ENCODE data around the gene ITGB3.

The ITGB3 gene

DNA sequence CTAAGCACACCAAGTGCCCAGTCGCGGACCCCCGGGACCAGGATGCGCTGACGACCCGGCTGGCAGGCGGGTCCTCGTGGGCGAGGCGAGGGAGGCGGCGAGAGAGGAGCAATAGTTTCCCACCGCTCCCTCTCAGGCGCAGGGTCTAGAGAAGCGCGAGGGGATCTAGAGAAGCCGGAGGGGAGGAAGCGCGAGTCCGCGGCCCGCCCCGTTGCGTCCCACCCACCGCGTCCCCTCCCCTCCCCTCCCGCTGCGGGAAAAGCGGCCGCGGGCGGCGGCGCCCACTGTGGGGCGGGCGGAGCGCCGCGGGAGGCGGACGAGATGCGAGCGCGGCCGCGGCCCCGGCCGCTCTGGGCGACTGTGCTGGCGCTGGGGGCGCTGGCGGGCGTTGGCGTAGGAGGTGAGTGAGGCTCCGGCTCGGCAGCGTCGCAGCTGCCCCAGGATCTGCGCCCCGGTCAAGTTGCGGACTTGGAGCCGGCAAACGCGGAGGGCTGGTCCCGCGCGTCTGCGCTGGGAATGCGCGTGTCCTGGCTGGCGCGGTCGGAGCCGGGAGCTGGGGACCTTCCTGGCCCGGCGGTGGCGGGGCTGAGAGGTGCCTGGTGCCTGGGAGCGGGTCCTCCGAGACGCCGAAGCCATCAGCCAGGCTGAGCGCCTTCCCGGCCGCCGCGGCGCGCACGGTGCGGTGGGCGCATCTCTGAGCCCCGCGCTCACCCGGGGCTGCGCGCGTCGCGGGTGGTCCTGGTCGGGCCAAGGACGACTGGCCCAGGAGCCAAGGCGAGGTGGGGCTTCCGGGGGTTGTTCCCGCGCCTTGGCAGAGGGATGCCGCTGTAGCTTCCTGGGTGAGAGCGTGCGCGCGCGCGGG, at the start of gene ITGB3:
TSS of gene ITGB3 (plus strand) at position 287 of the 862 bp plus-strand sequence. CDS start at position 322, 35 bp downstream.
- peak; percentile 71 for DNase-seq (ENCODE audit: low read depth)
- TF ChIP-seq, protein P1, sequence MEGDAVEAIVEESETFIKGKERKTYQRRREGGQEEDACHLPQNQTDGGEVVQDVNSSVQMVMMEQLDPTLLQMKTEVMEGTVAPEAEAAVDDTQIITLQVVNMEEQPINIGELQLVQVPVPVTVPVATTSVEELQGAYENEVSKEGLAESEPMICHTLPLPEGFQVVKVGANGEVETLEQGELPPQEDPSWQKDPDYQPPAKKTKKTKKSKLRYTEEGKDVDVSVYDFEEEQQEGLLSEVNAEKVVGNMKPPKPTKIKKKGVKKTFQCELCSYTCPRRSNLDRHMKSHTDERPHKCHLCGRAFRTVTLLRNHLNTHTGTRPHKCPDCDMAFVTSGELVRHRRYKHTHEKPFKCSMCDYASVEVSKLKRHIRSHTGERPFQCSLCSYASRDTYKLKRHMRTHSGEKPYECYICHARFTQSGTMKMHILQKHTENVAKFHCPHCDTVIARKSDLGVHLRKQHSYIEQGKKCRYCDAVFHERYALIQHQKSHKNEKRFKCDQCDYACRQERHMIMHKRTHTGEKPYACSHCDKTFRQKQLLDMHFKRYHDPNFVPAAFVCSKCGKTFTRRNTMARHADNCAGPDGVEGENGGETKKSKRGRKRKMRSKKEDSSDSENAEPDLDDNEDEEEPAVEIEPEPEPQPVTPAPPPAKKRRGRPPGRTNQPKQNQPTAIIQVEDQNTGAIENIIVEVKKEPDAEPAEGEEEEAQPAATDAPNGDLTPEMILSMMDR (conservative IDR thresholded peaks at IDR 0.05; ENCODE audit: control insufficient read depth, insufficient read depth, low read depth, low read length), result peak; percentile 14
- peak within 1 kb of the TSS; percentile 53 for H3K4me3 ChIP-seq (ENCODE audit: control insufficient read depth, low read depth, low read length)

DNA sequence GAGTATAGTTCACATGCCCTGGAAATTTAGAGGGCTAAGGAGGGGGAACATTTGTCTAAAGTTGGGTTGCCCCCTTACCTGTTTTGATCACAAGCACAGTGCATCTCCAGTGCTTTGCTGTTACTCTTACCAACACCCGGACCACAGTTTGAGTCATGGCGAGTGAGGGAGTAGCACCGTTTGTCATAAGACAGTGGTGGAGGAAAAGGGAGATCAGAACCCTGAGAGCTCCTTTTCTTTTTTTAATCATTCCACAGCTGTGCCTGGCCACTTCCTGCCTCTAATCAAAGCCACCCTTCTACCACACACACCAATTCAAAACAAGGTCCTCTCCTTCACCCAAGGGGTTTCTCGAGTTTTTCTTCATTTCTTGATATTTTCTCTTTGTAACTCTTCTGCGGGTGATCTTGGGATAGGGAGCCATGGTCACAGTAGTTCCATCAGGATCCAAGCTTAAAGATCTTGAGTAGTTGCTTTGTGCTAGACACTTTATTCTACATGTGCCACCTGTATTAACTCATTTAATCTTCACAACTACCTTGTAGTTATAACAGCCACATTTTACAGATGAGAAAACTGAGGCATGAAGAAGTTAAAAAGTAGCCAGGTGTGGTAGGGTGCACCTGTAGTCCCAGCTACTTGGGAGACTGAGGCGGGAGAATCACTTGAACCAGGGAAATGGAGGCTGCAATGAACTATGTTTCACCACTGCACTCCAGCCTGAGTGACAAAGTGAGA, 49.5 kb upstream of the ITGB3 start:
- no peak overlapping the region for H3K4me3 ChIP-seq (ENCODE audit: control insufficient read depth, low read depth, low read length)
- peak; percentile 73 for DNase-seq (ENCODE audit: low read depth)
- TF ChIP-seq, protein P1 (conservative IDR thresholded peaks at IDR 0.05; ENCODE audit: control insufficient read depth, insufficient read depth, low read depth, low read length), result no peak

DNA sequence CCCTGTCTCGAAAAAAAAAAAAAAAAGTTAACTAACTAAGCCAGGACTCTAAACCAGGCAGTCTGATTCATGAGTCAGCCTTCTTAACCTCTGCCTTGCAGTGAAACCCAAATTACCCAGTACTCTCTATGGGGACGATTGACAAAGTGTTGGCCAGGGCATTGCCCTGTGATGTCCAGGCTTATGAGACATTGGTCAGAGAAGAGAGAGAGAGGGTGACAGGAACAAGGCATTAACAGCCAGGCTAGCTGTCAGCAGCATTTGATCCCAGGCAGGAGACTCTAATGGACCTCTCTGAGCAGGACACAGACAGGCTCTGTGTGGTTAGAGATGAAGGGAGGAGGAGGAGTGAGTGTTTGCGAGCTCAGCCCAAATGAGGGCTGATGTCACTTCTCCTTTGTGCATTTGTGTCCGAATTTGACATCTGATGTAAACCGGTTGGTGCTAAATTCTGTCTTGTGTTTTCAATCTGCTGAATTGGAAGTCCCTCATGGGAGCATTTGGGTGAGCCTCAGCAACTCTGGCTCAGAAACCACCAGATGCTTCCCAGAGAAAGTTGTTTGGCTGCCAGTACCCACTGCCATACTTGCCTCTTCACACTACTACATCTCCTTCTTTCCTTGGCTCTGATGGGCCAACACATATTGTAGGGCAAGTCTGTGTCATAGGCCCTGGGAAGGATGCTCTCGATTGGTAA, 48.8 kb upstream of the ITGB3 start:
- H3K4me3 ChIP-seq (ENCODE audit: control insufficient read depth, low read depth, low read length), result no peak overlapping the region
- peak; percentile 75 for DNase-seq (ENCODE audit: low read depth)
- TF ChIP-seq, protein P1 (conservative IDR thresholded peaks at IDR 0.05; ENCODE audit: control insufficient read depth, insufficient read depth, low read depth, low read length), result no peak

DNA sequence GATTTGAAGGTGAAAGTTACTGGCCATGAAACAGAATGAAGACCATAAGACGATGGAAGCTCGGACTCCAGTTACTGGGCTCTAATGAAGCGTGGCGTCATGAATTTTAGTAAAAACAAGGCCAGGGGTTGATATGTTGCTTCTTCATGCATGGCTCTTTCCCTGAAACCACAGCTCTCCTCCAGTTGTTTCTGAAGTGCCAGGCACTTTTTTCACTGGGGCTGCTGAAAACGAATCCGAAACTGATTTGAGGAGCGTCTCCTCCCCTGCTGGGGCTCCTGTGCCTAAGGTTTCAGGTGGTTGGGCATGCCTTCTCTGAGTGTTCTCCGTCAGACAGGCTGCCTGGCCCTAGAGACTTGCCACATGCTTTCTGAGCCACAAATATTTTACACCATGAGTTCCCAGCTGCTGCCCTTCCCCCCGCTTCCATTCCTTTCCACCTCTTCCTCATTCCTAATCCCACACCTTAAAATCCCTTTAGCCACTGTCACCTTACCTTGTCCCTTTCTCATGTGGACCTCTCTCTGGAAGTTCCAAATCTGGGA, 48.1 kb upstream of the ITGB3 start:
- TF ChIP-seq, protein P1 (conservative IDR thresholded peaks at IDR 0.05; ENCODE audit: control insufficient read depth, insufficient read depth, low read depth, low read length), result no peak
- H3K4me3 ChIP-seq (ENCODE audit: control insufficient read depth, low read depth, low read length), result no peak overlapping the region
- peak; percentile 65 for DNase-seq (ENCODE audit: low read depth)

DNA sequence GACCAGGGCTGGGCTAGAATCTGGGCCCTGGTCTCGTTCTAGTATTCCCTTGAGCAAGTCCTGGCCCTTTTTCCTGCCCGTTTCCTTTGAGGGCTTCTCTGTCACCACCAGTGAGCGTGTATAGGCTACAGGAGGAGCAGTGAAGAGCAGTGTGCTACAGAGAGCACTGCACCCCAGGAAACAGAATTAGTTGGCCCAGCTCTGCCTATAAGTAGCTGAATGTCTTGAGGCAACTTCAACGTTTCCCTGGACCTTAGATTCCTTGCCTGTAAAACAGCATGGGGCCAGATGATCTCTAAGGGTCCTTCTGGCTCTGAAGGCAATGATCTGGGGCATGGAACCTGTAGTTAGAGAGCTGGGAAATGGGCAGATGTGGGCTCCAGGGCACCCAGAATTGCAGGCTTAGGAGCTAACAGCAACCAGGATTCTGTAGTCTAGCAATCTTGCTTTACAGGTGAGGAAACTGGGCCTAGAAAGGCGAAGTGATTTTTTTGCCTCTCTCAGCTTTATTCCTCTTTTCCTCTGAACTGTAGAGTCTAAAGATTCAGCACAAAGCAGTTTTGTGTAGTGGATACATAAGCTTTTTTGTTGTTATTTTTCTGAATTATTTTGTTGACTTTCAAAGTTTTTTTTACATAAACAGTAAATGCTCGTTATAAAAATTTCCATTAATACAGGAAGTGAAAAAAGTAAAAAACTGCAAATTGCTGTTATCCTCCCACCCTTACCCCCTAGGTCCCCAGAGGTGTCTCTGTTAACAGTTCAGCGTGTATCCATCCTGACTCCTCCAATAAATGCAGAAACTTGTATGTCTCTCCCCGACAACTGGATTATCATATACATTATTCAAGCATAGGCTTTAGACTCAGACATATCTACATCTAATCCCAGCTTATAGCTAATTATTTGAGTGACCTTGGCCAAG, 46.2 kb upstream of the ITGB3 start:
- DNase-seq (ENCODE audit: low read depth), result no peak
- no peak overlapping the region for H3K4me3 ChIP-seq (ENCODE audit: control insufficient read depth, low read depth, low read length)
- TF ChIP-seq, protein P1 (conservative IDR thresholded peaks at IDR 0.05; ENCODE audit: control insufficient read depth, insufficient read depth, low read depth, low read length), result no peak

All from fibroblast of mammary gland (primary cell).